ENCODE data around the gene RPL36. TPM values are rescaled to one million over a fixed set of nuclear protein-coding genes. Genes with fewer than 3 reads are reported as not detected.

Gene RPL36
- total and polyA plus RNA-seq, 10 donors, result 294 to 2,825 (median 805) TPM

- H3K4me3 ChIP-seq, result no peak overlapping the region
- H3K27ac ChIP-seq, result no peak overlapping the region
- WGBS, 5 donors, result 88 to 95% (median 90%) methylated on average over 16 of the region's 16 CpGs
- H3K36me3 ChIP-seq, result peaks cover 3 to 96% (median 82%) of the 10 kb centered on the region in 6 donors
- no peaks in the 10 kb centered on the region for H3K9me3 ChIP-seq
- intact Hi-C loops (cut with DNase I; ENCODE audit: low total_unique reads), result no loop called here
- DNase-seq, result no peak
- peak in 2 of 3 donors; percentile 22 to 53 for TF ChIP-seq POLR2AphosphoS5 (IDR thresholded peaks at IDR 0.05)
- TF ChIP-seq CTCF (IDR thresholded peaks at IDR 0.05 in 8 of 11, conservative IDR thresholded peaks at IDR 0.05 in 3 of 11), result no peak
- H3K27me3 ChIP-seq (replicated peaks in 1 of 7), result no peaks in the 10 kb centered on the region
- H3K4me1 ChIP-seq, result no peaks in the 10 kb centered on the region
Observed at GRCh38 chr19:5705552-5705951, 15.5 kb downstream of the RPL36 start.

DNA sequence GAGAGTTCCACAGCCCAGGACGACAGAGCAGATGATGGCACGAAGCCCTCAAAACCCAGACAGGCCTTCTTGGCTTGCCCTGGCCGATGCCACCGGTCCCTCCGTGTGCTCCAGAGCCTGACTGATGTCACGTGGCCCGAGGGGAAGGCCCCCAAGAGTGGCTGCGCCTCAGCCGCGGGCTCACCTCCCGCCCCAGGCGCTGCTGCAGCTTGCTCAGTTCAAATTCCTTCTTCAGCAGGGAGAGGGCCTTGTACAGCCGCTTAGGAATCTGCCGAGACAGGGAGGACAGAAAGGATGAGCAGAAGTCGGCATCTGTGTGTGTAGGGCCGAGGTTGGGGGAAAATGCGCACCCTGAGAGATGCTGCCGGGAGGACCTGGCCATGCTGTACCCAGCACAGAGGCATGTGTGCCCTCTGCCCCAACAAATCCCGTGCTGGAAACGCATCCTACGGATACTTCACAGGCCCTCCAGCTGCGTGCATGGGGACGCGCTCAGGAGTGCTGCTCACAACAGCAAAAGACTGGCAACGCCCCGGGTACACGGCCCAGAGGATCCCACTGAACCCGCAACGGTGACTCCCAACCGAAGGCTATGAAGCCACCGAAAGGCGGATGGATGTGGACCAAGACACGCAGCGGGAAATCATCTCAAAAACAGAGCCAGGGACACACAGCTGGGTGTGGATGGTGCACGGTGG, 16.9 kb downstream of the RPL36 start:
- Histone ChIP-seq H3K4me1 (no peaks in the 10 kb centered on the region), H3K9me3 (no peaks in the 10 kb centered on the region), H3K36me3 (peaks cover 6 to 96% (median 88%) of the 10 kb centered on the region in 6 donors), H3K27ac (no peak overlapping the region), H3K4me3 (no peak overlapping the region), H3K27me3 (replicated peaks in 1 of 7) (no peaks in the 10 kb centered on the region)
- DNase-seq, result no peak
- TF ChIP-seq CTCF (IDR thresholded peaks at IDR 0.05 in 8 of 11, conservative IDR thresholded peaks at IDR 0.05 in 3 of 11) (no peak), POLR2AphosphoS5 (IDR thresholded peaks at IDR 0.05) (peak in 2 of 3 donors; percentile 1 to 47), POLR2A (IDR thresholded peaks at IDR 0.05) (no peak)
- intact Hi-C loops (cut with DNase I; ENCODE audit: low total_unique reads), result no loop called here
- WGBS, 5 donors, result 93 to 96% (median 95%) methylated on average over 24 to 35 of the region's 35 CpGs

DNA sequence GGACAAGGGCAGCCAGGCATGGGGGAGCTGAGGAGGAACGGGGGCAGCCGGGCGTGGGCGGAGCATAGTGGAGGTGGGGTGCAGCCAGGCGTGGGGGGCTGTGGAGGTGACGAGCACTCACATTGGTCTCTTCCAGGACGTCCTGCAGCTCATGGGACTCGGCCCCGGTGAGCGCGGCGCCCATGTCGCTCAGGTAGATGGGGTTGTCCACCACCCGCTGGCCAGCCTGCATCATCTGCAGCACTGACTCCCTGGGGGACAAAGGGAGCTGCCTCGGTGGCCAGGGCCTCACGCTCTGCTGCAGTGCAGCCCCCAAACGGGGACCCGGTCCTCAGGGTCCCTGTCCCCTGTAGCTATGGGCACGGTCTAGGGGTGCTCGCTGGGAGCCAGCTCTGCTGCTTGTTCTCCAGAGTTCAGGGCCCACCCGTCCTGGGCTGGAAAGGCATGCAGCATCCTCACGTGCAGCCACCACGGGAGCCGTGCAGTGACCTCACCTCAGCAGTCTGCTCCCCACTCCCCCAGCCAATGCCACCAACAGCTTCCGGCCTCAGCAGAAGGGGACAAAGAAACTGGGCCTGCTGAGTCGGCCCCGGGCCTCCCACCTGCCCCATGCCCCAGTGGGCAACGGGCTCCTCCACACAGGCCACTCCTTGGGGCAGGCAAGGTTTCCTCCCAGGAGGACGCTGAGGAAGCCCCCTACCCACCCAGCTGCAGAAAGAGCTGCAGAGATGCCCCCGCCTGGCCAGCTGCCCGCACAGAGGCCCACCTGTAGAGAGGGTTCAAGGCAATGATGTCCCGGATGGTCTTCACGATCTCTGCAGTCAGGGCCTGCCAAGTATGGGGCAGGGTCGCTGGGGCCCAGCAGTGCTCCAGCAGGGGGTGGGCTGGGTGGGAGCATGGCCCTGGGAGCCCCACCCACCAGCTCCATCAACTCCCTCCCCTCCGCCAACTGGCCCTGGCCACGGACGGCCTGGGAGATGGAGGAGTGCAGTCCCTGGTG, 17.8 kb downstream of the RPL36 start:
- no peaks in the 10 kb centered on the region for H3K27me3 ChIP-seq (replicated peaks in 1 of 7)
- no peaks in the 10 kb centered on the region for H3K9me3 ChIP-seq
- intact Hi-C loops (cut with DNase I; ENCODE audit: low total_unique reads), result no loop called here
- no peak for DNase-seq
- H3K4me3 ChIP-seq, result no peak overlapping the region
- 90 to 96% (median 96%) methylated on average over 29 to 37 of the region's 37 CpGs for whole genome bisulfite sequencing, 5 donors
- peaks cover 6 to 100% (median 96%) of the 10 kb centered on the region in 6 donors for H3K36me3 ChIP-seq
- H3K4me1 ChIP-seq, result no peaks in the 10 kb centered on the region
- TF ChIP-seq POLR2AphosphoS5 (IDR thresholded peaks at IDR 0.05) (peak in 2 of 3 donors; percentile 1 to 32), CTCF (IDR thresholded peaks at IDR 0.05 in 8 of 11, conservative IDR thresholded peaks at IDR 0.05 in 3 of 11) (no peak)
- H3K27ac ChIP-seq, result no peak overlapping the region

DNA sequence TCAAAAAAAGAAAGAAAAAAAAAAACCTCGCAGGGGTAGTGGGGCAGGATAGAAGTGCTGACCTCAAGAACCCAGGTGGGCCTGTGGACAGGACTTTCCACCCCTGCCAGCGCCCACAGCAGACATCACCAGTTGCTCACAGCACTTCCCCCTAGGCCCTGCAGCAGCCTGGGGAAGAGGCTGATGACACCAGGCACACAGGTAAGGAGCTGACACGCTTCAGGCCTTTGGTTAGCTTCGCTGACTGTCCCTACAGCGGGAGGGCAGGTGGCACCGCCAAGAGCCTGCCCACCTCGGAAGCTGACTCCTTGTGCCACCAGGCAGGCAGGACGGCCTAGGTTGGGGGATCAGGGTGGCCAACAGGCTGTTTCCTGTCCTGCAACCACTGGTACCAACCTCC, 20.9 kb downstream of the RPL36 start:
- intact Hi-C loops (cut with DNase I; ENCODE audit: low total_unique reads), result no loop called here
- H3K4me1 ChIP-seq, result peaks cover 0 to 5% (median 0%) of the 10 kb centered on the region in 6 donors
- no peaks in the 10 kb centered on the region for H3K9me3 ChIP-seq
- no peaks in the 10 kb centered on the region for H3K27me3 ChIP-seq (replicated peaks in 1 of 7)
- DNase-seq, result no peak
- H3K27ac ChIP-seq, result no peak overlapping the region
- TF ChIP-seq POLR2AphosphoS5 (IDR thresholded peaks at IDR 0.05) (peak; percentile 11 to 53 (median 25)), CTCF (IDR thresholded peaks at IDR 0.05 in 8 of 11, conservative IDR thresholded peaks at IDR 0.05 in 3 of 11) (no peak), POLR2A (IDR thresholded peaks at IDR 0.05) (no peak)
- WGBS, 5 donors, result 92 to 97% (median 93%) methylated on average over 8 of the region's 8 CpGs
- peaks cover 3 to 94% (median 83%) of the 10 kb centered on the region in 6 donors for H3K36me3 ChIP-seq
- H3K4me3 ChIP-seq, result no peak overlapping the region
